Osteoblast (primary cell): ENCODE data around the gene ETV6. TPM values are rescaled to one million over a fixed set of nuclear protein-coding genes. Genes with fewer than 3 reads are reported as not detected.

ENCODE experiments used
- DNase-seq: peaks from one replicate; pipeline ENCODE4 v3.0.0; 2011; ENCODE audit warnings: low spot score, mixed read lengths; ENCODE audit not compliant: insufficient read length; ENCODE audit errors: missing footprints
- H2AFZ ChIP-seq: 2 replicates; pipeline ENCODE4 v1.6.0; 2011; ENCODE audit warnings: mild to moderate bottlenecking, low read length
- H3K27ac ChIP-seq: 2 replicates; pipeline ENCODE4 v1.5.1; 2011; ENCODE audit warnings: mild to moderate bottlenecking, low read depth, low read length, moderate library complexity
- H3K27me3 ChIP-seq: 2 replicates; pipeline ENCODE4 v1.6.0; 2012; ENCODE audit warnings: mild to moderate bottlenecking, control low read depth, inconsistent platforms, low read length, moderate library complexity; ENCODE audit not compliant: insufficient read depth
- H3K36me3 ChIP-seq: 2 replicates; pipeline ENCODE4 v1.5.1; 2011; ENCODE audit warnings: mild to moderate bottlenecking, low read length, control low read depth, moderate library complexity; ENCODE audit not compliant: insufficient read depth
- H3K4me1 ChIP-seq: 2 replicates; pipeline ENCODE4 v1.5.1; 2011; ENCODE audit warnings: mild to moderate bottlenecking, low read length, control low read depth, moderate library complexity; ENCODE audit not compliant: insufficient read depth
- H3K4me2 ChIP-seq: 2 replicates; pipeline ENCODE4 v1.6.0; 2011; ENCODE audit warnings: mild to moderate bottlenecking, low read length; ENCODE audit not compliant: insufficient read depth
- H3K4me3 ChIP-seq: fragments of 200-600 bp; sonication (generic); 3 replicates; pipeline ENCODE4 v1.5.1; 2012; ENCODE audit warnings: mild to moderate bottlenecking, low read length, inconsistent platforms; ENCODE audit not compliant: insufficient read depth
- H3K79me2 ChIP-seq: 2 replicates; pipeline ENCODE4 v1.6.0; 2012; ENCODE audit warnings: mild to moderate bottlenecking, low read length, control low read depth, inconsistent platforms; ENCODE audit not compliant: insufficient read depth
- H3K9me3 ChIP-seq: 2 replicates; pipeline ENCODE4 v1.5.1; 2011; ENCODE audit warnings: low read depth, low read length, control low read depth
- H4K20me1 ChIP-seq: 2 replicates; pipeline ENCODE4 v1.6.0; 2012; ENCODE audit warnings: mild to moderate bottlenecking, low read length, control low read depth; ENCODE audit not compliant: insufficient read depth
- total RNA-seq: library from RNA; depleted of rRNA; stranded (reverse); fragments of >200 nt; gene quantifications from 2 replicates; pipeline ENCODE4 v1.2.3, GENCODE V29; 2012
- TF ChIP-seq, protein P1 (sequence below): IDR thresholded peaks from 2 replicates; pipeline ENCODE4 v1.5.1; 2011; ENCODE audit warnings: mild to moderate bottlenecking, low read depth, low read length, moderate library complexity; ENCODE audit errors: extremely low read depth

The ETV6 gene
- total RNA-seq, 1 donor: 16.3 TPM

DNA sequence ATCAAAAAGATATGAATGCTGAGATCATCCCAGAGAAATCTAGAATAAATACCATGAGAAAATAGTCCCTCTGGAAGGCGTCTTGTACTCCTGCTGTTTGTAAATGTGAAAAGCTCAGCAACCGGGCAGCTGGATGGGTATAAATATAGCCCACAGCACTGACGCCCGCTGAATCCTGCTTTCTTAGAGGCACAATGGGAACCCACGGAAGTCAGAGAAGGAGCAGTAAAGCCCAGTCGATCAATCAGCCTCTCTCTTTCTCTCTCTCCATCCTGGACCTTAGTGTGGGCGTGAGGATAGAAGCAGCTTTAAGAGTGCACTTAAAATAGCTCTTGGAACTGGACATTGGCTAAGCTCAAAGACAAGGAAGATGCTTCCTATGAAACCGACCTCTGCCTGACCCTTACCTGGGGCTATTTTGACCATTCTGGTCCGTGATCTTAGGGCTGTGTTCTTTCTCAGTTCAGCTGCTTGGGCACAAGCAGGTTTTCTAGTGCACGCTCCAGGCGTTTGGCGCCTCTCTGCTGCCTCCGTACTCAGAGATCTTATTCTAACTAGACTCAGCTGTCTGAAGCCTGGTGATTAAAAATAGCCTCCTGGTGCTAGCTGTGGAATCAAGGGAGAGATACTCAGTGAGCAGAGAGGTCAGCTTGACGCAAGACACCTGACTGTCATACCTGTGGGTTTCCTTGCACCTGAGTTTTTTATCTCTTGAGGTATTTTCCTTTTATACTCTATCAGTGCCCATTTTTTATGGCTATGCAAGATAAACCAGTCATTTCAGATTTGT is 144.6 kb downstream of the ETV6 start:
- Histone ChIP-seq H3K79me2 (peaks cover 27% of the 10 kb centered on the region), H3K27me3 (no peaks in the 10 kb centered on the region), H3K4me1 (peaks cover 58% of the 10 kb centered on the region), H3K9me3 (no peaks in the 10 kb centered on the region), H3K27ac (peak overlapping the region; percentile 91), H4K20me1 (no peaks in the 10 kb centered on the region), H3K36me3 (no peaks in the 10 kb centered on the region), H2AFZ (peak overlapping the region; percentile 53), H3K4me2 (peak overlapping the region; percentile 44), H3K4me3 (no peak overlapping the region)
- DNase-seq: no peak
- TF ChIP-seq, protein P1, sequence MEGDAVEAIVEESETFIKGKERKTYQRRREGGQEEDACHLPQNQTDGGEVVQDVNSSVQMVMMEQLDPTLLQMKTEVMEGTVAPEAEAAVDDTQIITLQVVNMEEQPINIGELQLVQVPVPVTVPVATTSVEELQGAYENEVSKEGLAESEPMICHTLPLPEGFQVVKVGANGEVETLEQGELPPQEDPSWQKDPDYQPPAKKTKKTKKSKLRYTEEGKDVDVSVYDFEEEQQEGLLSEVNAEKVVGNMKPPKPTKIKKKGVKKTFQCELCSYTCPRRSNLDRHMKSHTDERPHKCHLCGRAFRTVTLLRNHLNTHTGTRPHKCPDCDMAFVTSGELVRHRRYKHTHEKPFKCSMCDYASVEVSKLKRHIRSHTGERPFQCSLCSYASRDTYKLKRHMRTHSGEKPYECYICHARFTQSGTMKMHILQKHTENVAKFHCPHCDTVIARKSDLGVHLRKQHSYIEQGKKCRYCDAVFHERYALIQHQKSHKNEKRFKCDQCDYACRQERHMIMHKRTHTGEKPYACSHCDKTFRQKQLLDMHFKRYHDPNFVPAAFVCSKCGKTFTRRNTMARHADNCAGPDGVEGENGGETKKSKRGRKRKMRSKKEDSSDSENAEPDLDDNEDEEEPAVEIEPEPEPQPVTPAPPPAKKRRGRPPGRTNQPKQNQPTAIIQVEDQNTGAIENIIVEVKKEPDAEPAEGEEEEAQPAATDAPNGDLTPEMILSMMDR: no peak

DNA sequence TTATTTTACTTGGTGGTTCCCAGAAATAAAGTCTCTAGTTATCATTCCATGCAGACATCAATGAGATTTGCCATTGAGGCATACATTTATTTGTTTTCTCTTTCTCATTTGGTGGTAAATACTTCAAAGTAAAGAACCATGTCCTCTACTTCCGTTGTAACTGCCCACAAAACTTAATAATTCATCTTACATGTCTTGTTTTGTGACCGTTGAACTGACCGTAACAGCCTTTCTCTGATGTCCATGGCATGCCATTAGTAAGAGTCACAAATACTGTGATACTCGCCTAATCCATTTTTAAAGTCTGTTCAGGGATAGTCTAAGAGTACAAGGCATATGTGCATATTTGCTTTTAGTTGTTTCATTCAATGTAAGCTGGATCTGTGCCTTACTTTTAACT is 145.3 kb downstream of the ETV6 start:
- H3K4me2 ChIP-seq: no peak overlapping the region
- no peak for DNase-seq
- no peaks in the 10 kb centered on the region for H3K9me3 ChIP-seq
- peak overlapping the region; percentile 91 for H3K27ac ChIP-seq
- TF ChIP-seq, protein P1: no peak
- H3K4me1 ChIP-seq: peaks cover 62% of the 10 kb centered on the region
- no peaks in the 10 kb centered on the region for H3K27me3 ChIP-seq
- H4K20me1 ChIP-seq: no peaks in the 10 kb centered on the region
- no peaks in the 10 kb centered on the region for H3K36me3 ChIP-seq
- peaks cover 21% of the 10 kb centered on the region for H3K79me2 ChIP-seq
- no peak overlapping the region for H3K4me3 ChIP-seq
- no peak overlapping the region for H2AFZ ChIP-seq

- peak overlapping the region; percentile 13 for H3K4me2 ChIP-seq
- no peaks in the 10 kb centered on the region for H3K27me3 ChIP-seq
- peak overlapping the region; percentile 6 for H3K4me3 ChIP-seq
- DNase-seq: no peak
- H3K79me2 ChIP-seq: peaks cover 21% of the 10 kb centered on the region
- peak overlapping the region; percentile 91 for H3K27ac ChIP-seq
- no peak overlapping the region for H2AFZ ChIP-seq
- H3K36me3 ChIP-seq: no peaks in the 10 kb centered on the region
- no peaks in the 10 kb centered on the region for H4K20me1 ChIP-seq
- no peaks in the 10 kb centered on the region for H3K9me3 ChIP-seq
- peaks cover 62% of the 10 kb centered on the region for H3K4me1 ChIP-seq
- TF ChIP-seq, protein P1: no peak
Measured at GRCh38 chr12:11795192-11795912, 145.9 kb downstream of the ETV6 start.

GRCh38 chr12:11795913-11796459 is 146.5 kb downstream of the ETV6 start:
- no peak overlapping the region for H2AFZ ChIP-seq
- DNase-seq: no peak
- H3K36me3 ChIP-seq: no peaks in the 10 kb centered on the region
- H4K20me1 ChIP-seq: no peaks in the 10 kb centered on the region
- H3K27me3 ChIP-seq: no peaks in the 10 kb centered on the region
- H3K4me2 ChIP-seq: peak overlapping the region; percentile 13
- H3K27ac ChIP-seq: peak overlapping the region; percentile 91
- TF ChIP-seq, protein P1: no peak
- H3K4me1 ChIP-seq: peaks cover 62% of the 10 kb centered on the region
- peaks cover 18% of the 10 kb centered on the region for H3K79me2 ChIP-seq
- H3K4me3 ChIP-seq: no peak overlapping the region
- no peaks in the 10 kb centered on the region for H3K9me3 ChIP-seq
